PC-9 (cell line): Measurements from ENCODE around the gene SLC36A2.

Experiments used
- CTCF ChIP-seq: fragments of 200-600 bp; sonication (generic); conservative IDR thresholded peaks from 2 replicates; pipeline ENCODE4 v1.6.1; 2017; ENCODE audit warnings: mixed run types, antibody characterized with exemption, mild to moderate bottlenecking, moderate library complexity
- EZH2 ChIP-seq: fragments of 200-600 bp; sonication (generic); IDR thresholded peaks from 2 replicates; pipeline ENCODE4 v1.8.0; 2017; ENCODE audit warnings: antibody characterized with exemption, low read depth

DNA sequence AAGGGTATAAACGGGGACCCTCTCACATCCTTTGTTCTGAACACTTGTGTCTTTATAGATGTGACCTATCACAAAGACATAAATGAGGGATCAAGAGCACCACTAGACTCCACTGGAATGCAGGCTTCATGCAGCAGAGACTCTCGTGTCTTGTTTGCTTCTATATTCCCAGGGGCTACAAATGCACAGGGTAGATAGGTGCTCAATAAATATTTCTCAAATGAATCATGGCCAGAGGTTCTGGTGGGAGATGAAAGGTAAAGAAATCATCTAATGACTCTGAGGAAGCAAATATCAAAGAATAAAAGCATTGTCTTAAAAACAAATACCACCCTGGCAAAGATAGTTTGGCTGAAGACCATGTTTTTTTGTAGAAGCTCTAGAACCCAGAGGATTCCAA is 50.4 kb downstream of the SLC36A2 start:
- TF ChIP-seq CTCF (no peak), EZH2 (no peak)
